Measurements from ENCODE around the gene ST3GAL2.
"Not testable (repeated sequence)": the region's sequence is repeated elsewhere in the genome, so short reads cannot be mapped to it uniquely, and the experiment has no call there.

Gene ST3GAL2

DNA sequence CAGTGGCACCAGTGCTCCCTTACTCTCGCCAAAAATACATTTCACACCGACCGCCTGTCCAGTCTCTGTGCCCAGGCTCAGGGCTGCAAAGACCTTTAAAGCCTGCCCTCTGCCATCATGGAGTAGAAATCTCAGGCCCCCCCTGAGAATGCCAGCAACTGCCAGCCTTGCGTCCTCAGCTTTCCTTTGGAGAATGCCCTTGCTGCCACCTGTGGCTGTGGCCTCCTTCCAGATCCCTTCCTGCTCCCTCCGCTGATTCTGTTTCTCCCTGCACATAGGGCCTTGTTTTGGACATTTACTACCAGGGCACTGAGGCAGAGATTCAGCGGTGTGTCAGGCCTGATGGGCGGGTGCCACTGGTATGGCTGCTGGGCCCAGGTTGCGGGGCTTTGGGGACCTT is 28.7 kb upstream of the ST3GAL2 start:
- no peak for DNase-seq (ENCODE audit: low spot score)

- no peak for DNase-seq (ENCODE audit: low spot score)
These were observed 28.2 kb upstream of the ST3GAL2 start for GRCh38 chr16:70467113-70467512.

DNA sequence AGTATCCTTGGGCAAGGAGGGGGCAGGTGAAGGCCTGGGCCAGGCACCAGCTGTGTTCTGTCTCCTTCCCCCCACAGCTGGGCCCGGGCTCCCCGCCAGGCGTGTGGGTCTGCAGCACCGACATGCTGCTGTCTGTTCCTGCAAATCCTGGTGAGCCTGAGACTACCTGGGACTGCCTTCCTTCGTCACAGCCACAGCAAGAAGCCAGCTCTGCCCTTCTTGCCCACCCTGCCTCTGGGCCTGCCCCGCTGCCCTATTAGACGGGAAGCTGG is 27.8 kb upstream of the ST3GAL2 start:
- no peak for DNase-seq (ENCODE audit: low spot score)

- DNase-seq (ENCODE audit: low spot score), result no peak
These were observed 27.3 kb upstream of the ST3GAL2 start for GRCh38 chr16:70465999-70466804.

DNA sequence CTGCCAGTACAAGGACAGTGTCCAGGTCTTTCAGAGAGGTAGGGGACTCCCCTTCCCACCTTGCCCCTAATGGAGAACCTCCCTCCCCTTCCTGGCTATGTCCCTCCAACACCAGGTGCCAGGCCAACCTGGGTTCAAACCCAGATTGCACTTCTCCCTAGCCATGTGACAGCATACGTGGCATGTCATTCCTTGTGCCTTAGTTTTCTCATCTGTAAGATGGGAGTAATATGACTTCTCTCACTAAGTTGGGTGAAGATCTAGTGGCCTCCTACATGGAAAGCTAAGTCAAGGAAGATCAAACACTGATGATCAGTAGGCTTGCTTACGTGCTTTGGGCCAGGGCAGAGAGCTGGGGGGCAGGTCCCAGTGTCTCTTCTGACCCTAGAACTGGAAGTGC is 24.3 kb upstream of the ST3GAL2 start:
- DNase-seq (ENCODE audit: low spot score), result no peak

DNA sequence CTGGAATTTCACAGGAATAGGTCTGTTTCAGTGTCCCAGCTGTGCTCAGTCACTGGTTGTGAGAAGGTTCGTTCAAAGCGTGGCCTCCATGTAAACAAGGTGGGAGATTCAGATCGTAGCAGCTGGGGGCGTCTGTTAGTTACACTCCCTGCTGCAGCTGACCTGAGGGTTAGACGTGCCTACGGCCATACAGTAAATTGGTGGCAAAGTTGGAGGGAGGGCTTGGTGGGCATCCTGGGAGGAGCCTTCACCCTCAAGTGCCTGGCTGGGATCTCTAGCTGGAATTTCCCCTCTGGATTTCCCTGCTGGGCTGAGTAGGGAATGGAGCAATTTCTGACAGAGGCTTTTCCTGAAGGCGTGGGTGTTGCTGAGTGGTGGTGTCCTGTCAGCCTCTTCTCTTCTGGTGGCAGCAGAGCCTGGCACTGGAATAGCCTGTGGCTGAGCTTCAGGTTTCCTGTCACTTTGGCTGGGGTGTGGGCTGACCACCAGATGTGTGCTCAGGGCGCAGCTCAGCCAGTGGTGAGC is 21.9 kb upstream of the ST3GAL2 start:
- no peak for DNase-seq (ENCODE audit: low spot score)

GRCh38 chr16:70457446-70458166 is 18.7 kb upstream of the ST3GAL2 start:
- DNase-seq (ENCODE audit: low spot score), result no peak

DNA sequence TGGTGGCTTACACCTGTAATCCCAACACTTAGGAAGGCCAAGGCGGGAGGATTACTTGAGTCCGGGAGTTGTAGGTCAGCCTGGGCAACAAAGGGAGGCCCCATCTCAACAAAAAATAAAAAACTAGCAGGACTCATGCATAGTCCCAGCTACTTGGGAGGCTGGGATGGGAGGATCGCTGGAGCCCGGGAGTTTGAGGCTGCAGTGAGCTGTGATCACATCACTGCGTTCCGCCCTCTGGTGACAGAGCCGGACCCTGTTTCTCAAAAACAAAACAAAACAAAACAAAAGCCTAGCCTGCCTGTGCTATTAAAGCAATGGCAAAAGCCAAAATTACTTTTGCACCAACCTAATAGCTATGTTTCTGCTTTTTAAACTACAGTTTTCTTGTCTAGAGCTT is 17.0 kb upstream of the ST3GAL2 start:
- DNase-seq (ENCODE audit: low spot score), result no peak

GRCh38 chr16:70454222-70455034 is 15.5 kb upstream of the ST3GAL2 start, which contains the start of gene FCSK:
TSS of gene FCSK (plus strand) at chr16:70454595. CDS start at chr16:70463191, 8,596 bp downstream.
- peak; percentile 87 for DNase-seq (ENCODE audit: low spot score)

- DNase-seq (ENCODE audit: low spot score), result no peak
These were observed 15.0 kb upstream of the ST3GAL2 start for GRCh38 chr16:70453892-70454221.

DNA sequence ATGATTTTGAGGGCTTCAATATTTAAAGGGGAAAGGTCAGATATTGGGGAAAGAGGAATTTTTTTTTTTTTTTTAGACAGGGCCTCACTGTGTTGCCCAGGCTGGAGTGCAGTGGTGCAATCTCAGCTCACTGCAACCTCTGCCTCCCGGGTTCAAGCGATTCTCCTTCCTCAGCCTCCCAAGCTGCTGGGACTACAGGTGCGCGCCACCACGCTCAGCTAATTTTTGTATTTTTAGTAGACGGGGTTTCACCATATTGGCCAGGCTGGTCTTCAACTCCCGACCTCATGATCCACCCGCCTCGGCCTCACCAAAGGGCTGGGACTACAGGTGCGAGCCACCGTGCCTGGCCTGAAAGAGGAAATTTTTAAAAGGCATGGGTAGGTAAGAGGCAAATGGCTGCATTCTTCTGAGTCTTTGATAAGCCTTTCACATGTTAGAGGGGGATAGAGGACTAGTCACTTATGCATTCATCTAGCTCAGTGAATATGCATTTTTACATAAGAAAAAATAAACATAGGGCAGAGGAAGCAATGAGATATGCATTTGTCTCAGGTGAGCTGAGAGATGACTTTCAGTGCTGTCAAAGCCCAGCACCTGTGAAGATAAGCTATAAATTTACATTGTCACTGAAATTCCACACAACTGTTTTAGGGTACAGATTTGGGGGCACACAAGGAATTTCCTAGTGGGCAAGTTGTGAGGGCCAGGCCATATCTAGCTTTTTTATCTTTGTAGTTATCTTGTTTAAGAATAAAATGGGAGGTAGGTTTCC is 14.4 kb upstream of the ST3GAL2 start:
- DNase-seq (ENCODE audit: low spot score), result no peak

- DNase-seq (ENCODE audit: low spot score), result not testable (repeated sequence)
These were observed 12.1 kb upstream of the ST3GAL2 start for GRCh38 chr16:70451004-70451340.

DNA sequence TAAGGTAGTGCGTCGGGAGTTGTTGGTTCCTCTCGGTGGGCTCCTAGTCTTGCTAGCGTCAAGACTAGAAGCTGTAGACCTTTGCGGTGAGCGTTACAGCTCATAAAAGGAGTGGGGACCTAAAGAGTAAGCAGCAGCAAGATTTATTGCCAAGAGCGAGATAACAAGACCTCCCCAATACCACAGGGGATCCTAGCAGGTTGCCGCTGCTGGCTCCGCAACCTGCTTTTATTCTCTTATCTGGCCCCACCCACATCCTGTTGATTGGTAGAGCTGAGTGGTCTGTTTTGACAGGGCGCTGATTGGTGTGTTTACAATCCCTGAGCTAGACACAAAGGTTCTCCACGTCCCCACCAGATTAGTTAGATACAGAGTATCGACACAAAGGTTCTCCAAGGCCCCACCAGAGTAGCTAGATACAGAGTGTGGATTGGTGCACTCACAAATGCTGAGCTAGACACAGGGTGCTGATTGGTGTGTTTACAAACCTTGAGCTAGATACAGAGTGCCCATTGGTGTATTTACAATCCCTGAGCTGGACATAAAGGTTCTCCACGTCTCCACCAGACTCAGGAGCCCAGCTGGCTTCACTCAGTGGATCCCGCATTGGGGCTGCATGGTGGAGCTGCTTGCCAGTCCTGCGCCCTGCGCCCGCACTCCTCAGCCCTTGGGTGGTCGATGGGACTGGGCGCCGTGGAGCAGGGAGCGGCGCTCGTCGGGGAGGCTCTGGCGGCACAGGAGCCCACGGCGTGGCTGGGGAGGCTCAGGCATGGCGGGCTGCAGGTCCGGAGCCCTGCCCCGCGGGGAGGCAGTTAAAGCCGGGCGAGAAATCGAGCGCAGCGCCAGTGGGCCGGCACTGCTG is 11.5 kb upstream of the ST3GAL2 start:
- not testable (repeated sequence) for DNase-seq (ENCODE audit: low spot score)

GRCh38 chr16:70448075-70448474 is 9.2 kb upstream of the ST3GAL2 start:
- DNase-seq (ENCODE audit: low spot score), result no peak

DNA sequence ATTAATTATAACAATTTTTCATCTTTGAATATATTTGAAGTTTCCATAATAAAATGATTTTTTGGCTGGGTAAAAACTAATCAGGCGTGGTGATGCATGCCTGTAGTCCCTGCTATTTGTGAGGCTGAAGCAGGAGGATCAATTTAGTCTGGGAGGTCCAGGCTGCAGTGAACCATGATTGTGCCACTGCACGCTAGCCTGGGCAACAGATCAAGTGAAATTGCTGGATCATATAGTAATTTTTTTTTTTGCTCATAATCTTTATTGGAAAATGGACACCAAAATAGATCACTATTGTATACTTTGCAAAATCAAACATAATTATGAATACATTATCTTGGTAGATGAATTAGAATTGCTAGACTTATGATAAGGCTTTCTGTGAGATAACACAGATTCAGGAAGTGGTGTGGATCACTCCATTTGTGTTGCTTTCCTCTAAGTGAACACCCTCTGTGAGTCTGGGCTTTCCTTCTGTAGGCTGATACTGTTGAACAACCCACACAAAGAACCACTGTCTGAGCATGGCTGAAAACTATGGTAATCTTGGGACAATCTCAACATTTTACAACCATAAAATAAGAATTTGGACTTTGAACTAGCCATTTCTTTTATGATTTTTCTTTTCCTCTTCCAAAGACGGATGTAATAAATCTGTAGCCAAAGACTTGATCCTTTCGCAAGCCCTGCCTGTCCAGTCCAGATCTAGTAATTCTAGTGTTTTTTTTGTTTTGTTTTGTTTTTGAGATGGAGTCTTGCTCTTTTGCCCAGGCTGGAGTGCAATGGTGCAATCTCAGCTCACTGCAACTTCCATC is 5.6 kb upstream of the ST3GAL2 start:
- DNase-seq (ENCODE audit: low spot score), result no peak

DNA sequence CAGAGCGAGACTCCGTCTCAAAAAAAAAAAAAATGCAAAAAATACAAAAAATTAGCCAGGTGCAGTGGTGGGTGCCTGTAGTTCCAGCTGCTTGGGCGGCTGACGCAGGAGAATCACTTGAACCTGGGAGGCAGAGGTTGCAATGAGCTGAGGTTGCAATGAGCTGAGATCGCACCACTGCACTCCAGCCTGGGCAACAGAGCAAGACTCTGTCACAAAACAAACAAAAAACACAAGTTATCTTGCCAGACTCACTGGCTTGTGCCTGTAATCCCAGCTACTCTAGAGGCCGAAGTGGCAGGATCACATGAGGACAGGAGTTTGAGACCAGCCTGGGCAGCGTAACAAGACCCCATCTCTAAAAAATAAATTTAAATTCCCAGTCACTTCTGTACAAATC is 3.4 kb upstream of the ST3GAL2 start:
- DNase-seq (ENCODE audit: low spot score), result no peak

GRCh38 chr16:70441406-70441990 is 2.6 kb upstream of the ST3GAL2 start:
- DNase-seq (ENCODE audit: low spot score), result no peak

- no peak for DNase-seq (ENCODE audit: low spot score)
These were observed 1.3 kb upstream of the ST3GAL2 start for GRCh38 chr16:70440009-70440692.

- peak; percentile 81 for DNase-seq (ENCODE audit: low spot score)
These were observed 323 bp downstream of the ST3GAL2 start for GRCh38 chr16:70438585-70438968.

All from left forelimb (tissue), 1 donor.